Measurements from ENCODE around the gene MYORG.

Gene MYORG

GRCh38 chr9:34385561-34386230, 9.0 kb upstream of the MYORG start:
- in situ Hi-C loops (cut with MboI; ENCODE audit: low sequenced_read_pairs), result no loop called here

GRCh38 chr9:34384368-34385165, 7.9 kb upstream of the MYORG start:
- in situ Hi-C loops (cut with MboI; ENCODE audit: low sequenced_read_pairs), result no loop called here

DNA sequence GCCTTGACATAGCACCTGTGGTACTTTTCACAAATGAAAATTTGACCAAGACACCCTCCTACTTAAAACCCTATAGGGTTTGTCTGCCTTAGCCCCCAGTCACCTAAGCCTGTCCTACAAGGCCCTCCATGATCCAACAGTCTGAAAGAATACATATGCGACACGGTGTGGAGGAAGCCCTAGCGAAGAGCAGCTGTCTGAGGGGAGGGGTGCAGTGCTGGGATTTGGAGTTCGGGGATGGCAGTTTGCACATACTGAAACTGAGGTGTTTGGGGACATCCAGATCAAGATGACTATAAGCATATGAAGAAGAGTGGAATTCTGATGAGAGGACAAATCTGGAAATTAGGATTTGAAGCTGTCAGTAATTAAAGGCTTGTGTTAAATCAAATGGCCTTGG, 7.2 kb upstream of the MYORG start:
- in situ Hi-C loops (cut with MboI; ENCODE audit: low sequenced_read_pairs), result no loop called here

GRCh38 chr9:34382879-34383278, 6.2 kb upstream of the MYORG start:
- in situ Hi-C loops (cut with MboI; ENCODE audit: low sequenced_read_pairs), result no loop called here

- in situ Hi-C loops (cut with MboI; ENCODE audit: low sequenced_read_pairs), result no loop called here
Measured at GRCh38 chr9:34382054-34382453, 5.4 kb upstream of the MYORG start.

DNA sequence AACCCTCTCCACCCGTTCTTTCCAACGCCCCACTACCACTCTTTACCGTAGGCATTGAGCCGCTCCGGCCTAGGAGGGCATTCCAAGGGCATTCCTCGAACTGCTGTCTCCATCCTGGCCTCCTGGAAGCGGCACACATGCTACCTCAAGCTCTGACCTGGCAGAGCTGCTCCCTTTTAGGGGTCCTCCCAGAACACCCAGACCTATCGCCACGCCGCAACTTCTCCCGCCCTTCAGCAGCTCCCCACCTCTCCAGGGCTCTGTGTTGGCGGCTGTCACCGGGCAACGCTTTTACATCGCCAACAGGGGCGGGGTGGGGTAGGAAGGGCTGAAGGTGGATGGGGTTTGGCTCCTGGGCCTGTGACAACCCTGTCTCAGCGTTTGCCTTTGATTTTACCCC, 4.6 kb upstream of the MYORG start:
- in situ Hi-C loops (cut with MboI; ENCODE audit: low sequenced_read_pairs), result no loop called here

- in situ Hi-C loops (cut with MboI; ENCODE audit: low sequenced_read_pairs), result no loop called here
Measured at GRCh38 chr9:34380511-34381315, 4.0 kb upstream of the MYORG start.

GRCh38 chr9:34380034-34380510, 3.4 kb upstream of the MYORG start:
- in situ Hi-C loops (cut with MboI; ENCODE audit: low sequenced_read_pairs), result no loop called here

- in situ Hi-C loops (cut with MboI; ENCODE audit: low sequenced_read_pairs), result no loop called here
Measured at GRCh38 chr9:34379334-34380033, 2.8 kb upstream of the MYORG start.

DNA sequence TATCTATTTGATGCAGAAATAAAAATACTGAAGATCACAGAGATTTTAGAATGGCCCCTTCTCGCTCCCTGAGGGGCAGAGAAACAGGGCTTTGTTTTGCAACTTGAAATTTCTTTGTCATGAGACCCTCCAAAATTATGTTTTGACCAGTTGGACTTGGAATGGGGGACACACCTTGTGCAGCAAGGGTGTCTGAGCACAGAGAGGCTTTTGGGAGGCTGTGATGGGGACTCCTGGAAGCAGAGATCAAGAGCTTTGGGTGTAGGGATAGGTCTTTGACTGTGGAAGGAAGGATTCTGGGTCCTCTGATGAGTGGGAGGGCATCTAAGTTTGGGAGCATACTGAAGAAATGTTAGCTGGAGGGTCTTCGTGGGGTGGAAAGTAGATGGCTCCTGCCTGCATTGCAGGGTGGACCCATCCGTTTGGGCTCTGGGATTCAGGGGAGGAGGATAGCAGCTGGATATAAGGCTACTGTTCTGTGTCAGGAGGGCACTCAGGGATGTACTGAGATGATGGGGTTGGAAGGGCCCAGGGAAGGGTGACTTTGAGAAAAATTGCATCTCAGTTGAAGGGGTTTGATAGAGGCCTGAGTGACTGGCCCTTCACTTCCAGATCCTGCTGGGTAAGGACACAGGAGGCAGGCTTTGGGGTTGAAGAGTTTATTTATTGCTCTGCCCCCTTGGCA, 1.8 kb upstream of the MYORG start:
- in situ Hi-C loops (cut with MboI; ENCODE audit: low sequenced_read_pairs), result no loop called here

GRCh38 chr9:34377404-34377746, 677 bp upstream of the MYORG start:
- in situ Hi-C loops (cut with MboI; ENCODE audit: low sequenced_read_pairs), result no loop called here

- in situ Hi-C loops (cut with MboI; ENCODE audit: low sequenced_read_pairs), result no loop called here
Measured at GRCh38 chr9:34375901-34376595, 650 bp downstream of the MYORG start.

- in situ Hi-C loops (cut with MboI; ENCODE audit: low sequenced_read_pairs), result no loop called here
Measured at GRCh38 chr9:34374905-34375552, 1.7 kb downstream of the MYORG start.

GRCh38 chr9:34374339-34374738, 2.4 kb downstream of the MYORG start:
- in situ Hi-C loops (cut with MboI; ENCODE audit: low sequenced_read_pairs), result no loop called here

- in situ Hi-C loops (cut with MboI; ENCODE audit: low sequenced_read_pairs), result no loop called here
Measured at GRCh38 chr9:34373749-34374148, 2.9 kb downstream of the MYORG start.

- in situ Hi-C loops (cut with MboI; ENCODE audit: low sequenced_read_pairs), result no loop called here
Measured at GRCh38 chr9:34372467-34373011, 4.2 kb downstream of the MYORG start.

DNA sequence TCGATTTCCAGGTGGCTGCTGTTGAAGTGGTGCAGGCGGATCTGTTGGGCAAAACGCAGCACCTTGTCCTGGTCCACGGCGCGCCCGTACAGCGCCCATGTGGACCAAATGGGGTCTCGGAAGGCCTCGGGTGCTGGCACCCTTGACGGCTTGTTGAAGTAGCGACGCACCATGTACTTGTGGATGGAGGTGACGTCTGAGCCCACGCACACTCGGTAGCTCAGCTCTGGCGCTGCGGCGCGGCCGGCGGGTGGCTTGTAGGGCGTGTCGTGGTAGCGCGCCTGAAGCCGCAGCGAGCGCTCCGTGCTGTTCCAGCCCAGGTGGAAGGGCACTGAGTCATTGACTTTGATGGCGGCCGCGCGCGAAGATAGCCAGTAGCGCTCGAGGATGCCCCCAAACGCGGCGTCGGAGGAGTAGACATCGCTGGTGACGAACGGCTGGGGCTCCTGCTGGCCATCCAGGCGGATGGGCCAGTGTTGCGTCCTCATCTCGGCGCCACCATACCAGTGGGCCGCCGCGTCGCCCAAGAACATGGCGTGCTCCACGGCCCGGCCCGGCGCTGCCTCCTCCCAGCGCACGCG, 4.7 kb downstream of the MYORG start:
- in situ Hi-C loops (cut with MboI; ENCODE audit: low sequenced_read_pairs), result no loop called here

- in situ Hi-C loops (cut with MboI; ENCODE audit: low sequenced_read_pairs), result no loop called here
Measured at GRCh38 chr9:34370970-34371880, 5.5 kb downstream of the MYORG start.

Data from HL-60/S4 treated with phorbol 12-myristate 13-acetate at 8.2 ng/mL for 4 days and 3 days (cell line).